ENCODE data around the gene MED26. TPM values are rescaled to one million over a fixed set of nuclear protein-coding genes. Genes with fewer than 3 reads are reported as not detected.
"Not testable (repeated sequence)": the region's sequence is repeated elsewhere in the genome, so short reads cannot be mapped to it uniquely, and the experiment has no call there.

Gene MED26, protein sequence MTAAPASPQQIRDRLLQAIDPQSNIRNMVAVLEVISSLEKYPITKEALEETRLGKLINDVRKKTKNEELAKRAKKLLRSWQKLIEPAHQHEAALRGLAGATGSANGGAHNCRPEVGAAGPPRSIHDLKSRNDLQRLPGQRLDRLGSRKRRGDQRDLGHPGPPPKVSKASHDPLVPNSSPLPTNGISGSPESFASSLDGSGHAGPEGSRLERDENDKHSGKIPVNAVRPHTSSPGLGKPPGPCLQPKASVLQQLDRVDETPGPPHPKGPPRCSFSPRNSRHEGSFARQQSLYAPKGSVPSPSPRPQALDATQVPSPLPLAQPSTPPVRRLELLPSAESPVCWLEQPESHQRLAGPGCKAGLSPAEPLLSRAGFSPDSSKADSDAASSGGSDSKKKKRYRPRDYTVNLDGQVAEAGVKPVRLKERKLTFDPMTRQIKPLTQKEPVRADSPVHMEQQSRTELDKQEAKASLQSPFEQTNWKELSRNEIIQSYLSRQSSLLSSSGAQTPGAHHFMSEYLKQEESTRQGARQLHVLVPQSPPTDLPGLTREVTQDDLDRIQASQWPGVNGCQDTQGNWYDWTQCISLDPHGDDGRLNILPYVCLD
- 7.0 and 8.2 TPM in 2 replicates for total RNA-seq

GRCh38 chr19:16628183-16628983 lies at the start of gene MED26:
MED26 (minus strand) TSS chr19:16628204; CDS start chr19:16627943, 261 bp downstream.
- peak within 1 kb of the TSS; percentile 98 for H3K4me3 ChIP-seq (ENCODE audit: low read depth, low read length)
- peak; percentile 59 for DNase-seq (ENCODE audit: low read depth)
- H3K36me3 ChIP-seq (ENCODE audit: control insufficient read depth, insufficient read depth, low read length), result no peaks in the 10 kb centered on the region
- no peaks in the 10 kb centered on the region for H3K27me3 ChIP-seq (ENCODE audit: control insufficient read depth, insufficient read depth, low read length)
- no peak for TF ChIP-seq CTCF (IDR thresholded peaks at IDR 0.05; ENCODE audit: insufficient read depth, low read length, poor library complexity, severe bottlenecking)

- Histone ChIP-seq H3K36me3 (ENCODE audit: control insufficient read depth, insufficient read depth, low read length) (no peaks in the 10 kb centered on the region), H3K27me3 (ENCODE audit: control insufficient read depth, insufficient read depth, low read length) (no peaks in the 10 kb centered on the region), H3K4me3 (ENCODE audit: low read depth, low read length) (no peak overlapping the region)
- TF ChIP-seq CTCF (IDR thresholded peaks at IDR 0.05; ENCODE audit: insufficient read depth, low read length, poor library complexity, severe bottlenecking), result no peak
- no peak for DNase-seq (ENCODE audit: low read depth)
These were observed 49.1 kb upstream of the MED26 start for GRCh38 chr19:16677055-16677454.

DNA sequence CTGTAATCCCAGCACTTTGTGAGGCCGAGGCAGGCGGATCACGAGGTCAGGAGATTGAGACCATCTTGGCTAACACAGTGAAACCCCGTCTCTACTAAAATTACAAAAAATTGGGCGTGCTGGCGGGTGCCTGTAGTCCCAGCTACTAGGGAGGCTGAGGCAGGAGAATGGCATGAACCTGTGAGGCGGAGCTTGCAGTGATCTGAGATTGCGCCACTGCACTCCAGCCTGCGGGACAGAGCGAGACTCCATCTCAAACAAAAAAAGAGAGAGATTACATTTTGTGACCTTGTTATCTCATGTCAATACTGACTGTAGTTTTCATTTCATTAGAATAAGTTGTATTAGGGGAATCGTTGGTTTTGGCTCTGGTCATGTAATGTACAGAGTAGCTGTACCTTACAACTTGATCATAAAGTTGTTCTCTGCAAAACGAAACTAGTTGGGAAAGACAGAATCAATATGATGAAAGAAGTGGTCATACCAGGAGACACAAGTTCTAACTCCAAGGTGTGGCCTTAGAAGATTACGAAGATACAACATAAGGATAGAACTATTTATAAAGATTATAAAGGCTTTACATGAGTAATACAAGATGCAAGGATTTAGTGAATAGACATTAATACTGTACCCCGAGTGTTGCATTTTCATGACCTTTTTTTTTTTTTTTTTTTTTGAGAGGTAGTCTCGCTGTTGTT lies 48.2 kb upstream of the MED26 start:
- Histone ChIP-seq H3K36me3 (ENCODE audit: control insufficient read depth, insufficient read depth, low read length) (no peaks in the 10 kb centered on the region), H3K27me3 (ENCODE audit: control insufficient read depth, insufficient read depth, low read length) (no peaks in the 10 kb centered on the region), H3K4me3 (ENCODE audit: low read depth, low read length) (no peak overlapping the region)
- DNase-seq (ENCODE audit: low read depth), result no peak
- TF ChIP-seq CTCF (IDR thresholded peaks at IDR 0.05; ENCODE audit: insufficient read depth, low read length, poor library complexity, severe bottlenecking), result no peak

DNA sequence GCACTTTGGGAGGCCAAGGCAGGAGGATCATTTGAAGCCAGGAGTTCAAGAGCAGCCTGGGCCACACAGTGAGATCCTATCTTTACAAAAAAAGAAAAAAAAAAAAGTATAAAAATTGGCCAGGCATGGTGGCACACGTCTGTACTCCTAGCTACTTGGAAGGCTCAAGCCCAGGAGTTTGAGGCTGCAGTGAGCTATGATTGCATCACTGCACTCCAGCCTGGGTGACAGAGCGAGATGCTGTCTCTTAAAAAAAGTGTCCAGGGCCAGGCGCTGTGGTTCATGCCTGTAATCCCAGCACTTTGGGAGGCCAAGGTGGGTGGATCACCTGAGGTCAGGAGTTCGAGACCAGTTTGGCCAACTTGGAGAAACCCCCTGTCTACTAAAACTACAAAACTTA lies 45.8 kb upstream of the MED26 start:
- H3K4me3 ChIP-seq (ENCODE audit: low read depth, low read length); H3K27me3 ChIP-seq (ENCODE audit: control insufficient read depth, insufficient read depth, low read length); DNase-seq (ENCODE audit: low read depth); H3K36me3 ChIP-seq (ENCODE audit: control insufficient read depth, insufficient read depth, low read length): not testable (repeated sequence)

DNA sequence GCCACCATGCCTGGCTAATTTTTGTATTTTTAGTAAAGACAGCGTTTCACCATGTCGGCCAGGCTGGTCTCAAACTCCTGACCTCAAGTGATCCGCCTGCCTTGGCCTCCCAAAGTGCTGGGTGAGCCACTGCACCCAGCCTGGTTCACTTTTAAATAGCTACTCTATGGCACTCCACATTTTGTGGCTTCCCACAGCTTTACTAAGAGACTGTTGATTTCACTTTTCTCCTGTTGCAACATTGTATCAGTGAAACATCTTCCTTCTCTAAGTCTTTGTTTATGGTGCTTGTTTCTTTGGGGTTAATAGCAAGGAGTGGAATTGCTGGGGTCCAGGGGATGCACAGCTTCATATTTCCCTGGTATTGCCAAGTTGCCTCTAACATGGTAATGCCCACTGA lies 45.2 kb upstream of the MED26 start:
- Histone ChIP-seq H3K27me3 (ENCODE audit: control insufficient read depth, insufficient read depth, low read length) (no peaks in the 10 kb centered on the region), H3K36me3 (ENCODE audit: control insufficient read depth, insufficient read depth, low read length) (no peaks in the 10 kb centered on the region)
- TF ChIP-seq CTCF (IDR thresholded peaks at IDR 0.05; ENCODE audit: insufficient read depth, low read length, poor library complexity, severe bottlenecking), result no peak

More for the DNA sequence above, 45.2 kb upstream of the MED26 start:
- no peak for DNase-seq (ENCODE audit: low read depth)
- H3K4me3 ChIP-seq (ENCODE audit: low read depth, low read length), result no peak overlapping the region

Measured in kidney epithelial cell (primary cell).